HG03460 (cell line): ENCODE results near the gene IRF2BPL.
"Not testable (repeated sequence)": the region's sequence is repeated elsewhere in the genome, so short reads cannot be mapped to it uniquely, and the experiment has no call there.

Source experiments
- ATAC-seq: cut with Tn5 transposase; IDR thresholded peaks from one replicate; pipeline ENCODE4 v1.9.1; 2021; ENCODE audit not compliant: unreplicated experiment

IRF2BPL gene

GRCh38 chr14:77036484-77037214 lies 8.1 kb upstream of the IRF2BPL start:
- no peak for ATAC-seq

GRCh38 chr14:77035267-77035666 lies 6.8 kb upstream of the IRF2BPL start:
- no peak for ATAC-seq

- peak; percentile 67 for ATAC-seq
These were observed 5.4 kb upstream of the IRF2BPL start for GRCh38 chr14:77033622-77034589.

- peak; percentile 21 for ATAC-seq
These were observed 4.5 kb upstream of the IRF2BPL start for GRCh38 chr14:77032844-77033621.

GRCh38 chr14:77032491-77032843 lies 4.0 kb upstream of the IRF2BPL start:
- ATAC-seq = no peak

- no peak for ATAC-seq
These were observed 3.4 kb upstream of the IRF2BPL start for GRCh38 chr14:77031759-77032490.

GRCh38 chr14:77027538-77028383 lies 747 bp downstream of the IRF2BPL start:
- peak; percentile 33 for ATAC-seq

GRCh38 chr14:77026930-77027537 lies 1.5 kb downstream of the IRF2BPL start:
- no peak for ATAC-seq

- ATAC-seq = no peak
These were observed 2.2 kb downstream of the IRF2BPL start for GRCh38 chr14:77026166-77026929.

GRCh38 chr14:77025744-77026165 lies 2.8 kb downstream of the IRF2BPL start:
- ATAC-seq = no peak

- no peak for ATAC-seq
These were observed 4.3 kb downstream of the IRF2BPL start for GRCh38 chr14:77024171-77024691.

GRCh38 chr14:77023001-77023996 lies 5.2 kb downstream of the IRF2BPL start:
- ATAC-seq = no peak

- peak; percentile 56 for ATAC-seq
These were observed 6.2 kb downstream of the IRF2BPL start for GRCh38 chr14:77022236-77022852.

GRCh38 chr14:77021424-77021823 lies 7.1 kb downstream of the IRF2BPL start:
- ATAC-seq = not testable (repeated sequence)

GRCh38 chr14:77018785-77019184 lies 9.7 kb downstream of the IRF2BPL start:
- ATAC-seq = no peak

GRCh38 chr14:77017666-77018065 lies 10.8 kb downstream of the IRF2BPL start:
- no peak for ATAC-seq

GRCh38 chr14:77014734-77015133 lies 13.8 kb downstream of the IRF2BPL start:
- ATAC-seq = no peak
